GM12874 (cell line): ENCODE data around the gene ULBP2.

Experiments used
- CTCF ChIP-seq: IDR thresholded peaks from 2 replicates; pipeline ENCODE4 v1.5.1; 2011; ENCODE audit warnings: low read depth, mild to moderate bottlenecking, control low read depth, low read length, moderate library complexity; ENCODE audit not compliant: insufficient read depth

Gene ULBP2

GRCh38 chr6:149977221-149977620 is 35.4 kb downstream of the ULBP2 start:
- no peak for TF ChIP-seq CTCF

- no peak for TF ChIP-seq CTCF
Measured at GRCh38 chr6:149978610-149979009, 36.8 kb downstream of the ULBP2 start.

- TF ChIP-seq CTCF, result no peak
Measured at GRCh38 chr6:149979293-149979692, 37.5 kb downstream of the ULBP2 start.

GRCh38 chr6:149983145-149983544 is 41.3 kb downstream of the ULBP2 start:
- no peak for TF ChIP-seq CTCF

GRCh38 chr6:149984773-149985172 is 43.0 kb downstream of the ULBP2 start:
- no peak for TF ChIP-seq CTCF

- TF ChIP-seq CTCF, result no peak
Measured at GRCh38 chr6:149985481-149985937, 43.7 kb downstream of the ULBP2 start.

- no peak for TF ChIP-seq CTCF
Measured at GRCh38 chr6:149987602-149988107, 45.8 kb downstream of the ULBP2 start.
